Keratinocyte (primary cell): Measurements from ENCODE around the gene KREMEN1.

Source experiments
- CTCF ChIP-seq, 3 experiments: IDR thresholded peaks in 1 of 3; conservative IDR thresholded peaks in 1 of 3; optimal IDR thresholded peaks in 1 of 3; 2 replicates in 2 of 3; 3 replicates in 1 of 3; pipeline versions ENCODE3 to v1.5.1; 2011; ENCODE audit warnings: low read length in 3 of 3, mild to moderate bottlenecking in 3 of 3, moderate library complexity in 2 of 3, control low read depth in 1 of 3, inconsistent platforms in 1 of 3; ENCODE audit not compliant: insufficient read depth in 2 of 3; ENCODE audit errors: extremely low read depth in 1 of 3
- EZH2 ChIP-seq: IDR thresholded peaks from one replicate; pipeline ENCODE4 v1.6.1; 2012; ENCODE audit warnings: inconsistent platforms, mild to moderate bottlenecking, low read length, moderate library complexity

GRCh38 chr22:29175312-29175835 is 102.5 kb downstream of the KREMEN1 start:
- TF ChIP-seq CTCF (optimal IDR thresholded peaks at IDR 0.05 in 1 of 3, IDR thresholded peaks at IDR 0.05 in 1 of 3, conservative IDR thresholded peaks at IDR 0.05 in 1 of 3; ENCODE audit: extremely low read depth in 1 of 3, insufficient read depth in 2 of 3, low read length in 3 of 3) (no peak), EZH2 (no peak)
